H1 (cell line): ENCODE data around the gene MBIP. TPM values are rescaled to one million over a fixed set of nuclear protein-coding genes. Genes with fewer than 3 reads are reported as not detected.

Experiments
- CTCF ChIA-PET: fragments of 300-600 bp; sonication (Branson Sonifier 250); formaldehyde crosslinking; loops from one replicate; lab custom pipeline; 2021; ENCODE audit not compliant: partially characterized antibody; lab: Charles Lee
- POLR2A ChIA-PET: fragments of 300-600 bp; sonication (Branson Sonifier 250); formaldehyde crosslinking; loops from one replicate; lab custom pipeline; 2021; ENCODE audit warnings: inconsistent platforms; ENCODE audit not compliant: partially characterized antibody; lab: Charles Lee
- DNase-seq, 2 experiments: peaks; one replicate each; pipeline versions ENCODE4 v3.0.0 to v3.0.0-alpha.2; 2010 to 2022; ENCODE audit warnings: low spot score in 2 of 2, low read depth in 1 of 2, mixed read lengths in 1 of 2
- FAIRE-seq: peaks from 2 replicates; lab custom pipeline; 2011; peaks lifted over from hg19 to GRCh38; lab: Jason Lieb, UNC
- H2AFZ ChIP-seq: 2 replicates; pipeline ENCODE4 v1.8.1; 2012; ENCODE audit warnings: low read length, inconsistent platforms
- H2AK5ac ChIP-seq: 2 replicates; pipeline ENCODE4 v1.6.1; 2013; ENCODE audit warnings: low read depth, low read length
- H2BK120ac ChIP-seq: replicated peaks from 2 replicates; pipeline ENCODE3; 2013; ENCODE audit warnings: low read depth, low read length, inconsistent platforms
- H2BK12ac ChIP-seq: 2 replicates; pipeline ENCODE4 v1.6.1; 2013; ENCODE audit warnings: low read depth, low read length
- H2BK15ac ChIP-seq: 2 replicates; pipeline ENCODE4 v1.6.1; 2013; ENCODE audit warnings: low read length
- H2BK20ac ChIP-seq: 2 replicates; pipeline ENCODE4 v1.6.1; 2013; ENCODE audit warnings: low read length
- H2BK5ac ChIP-seq: 2 replicates; pipeline ENCODE4 v1.6.1; 2013; ENCODE audit warnings: low read depth, low read length
- H3K14ac ChIP-seq: 2 replicates; pipeline ENCODE4 v1.6.1; 2013; ENCODE audit warnings: inconsistent platforms; ENCODE audit not compliant: insufficient read length
- H3K18ac ChIP-seq: 2 replicates; pipeline ENCODE4 v1.6.1; 2013; ENCODE audit warnings: low read length; ENCODE audit errors: extremely low read depth
- H3K23ac ChIP-seq: 2 replicates; pipeline ENCODE4 v1.6.1; 2013; ENCODE audit warnings: inconsistent platforms; ENCODE audit not compliant: insufficient read length
- H3K23me2 ChIP-seq: 2 replicates; pipeline ENCODE4 v1.6.1; 2013; ENCODE audit warnings: low read depth, low read length
- H3K27ac ChIP-seq: 2 replicates; pipeline ENCODE4 v1.6.1; 2011; ENCODE audit warnings: low read depth, low read length, inconsistent platforms
- H3K27me3 ChIP-seq, 4 experiments: replicated peaks in 1 of 4; 1 replicate in 1 of 4; 2 replicates in 3 of 4; pipeline versions ENCODE4 v1.6.1 to v1.8.1; 2011 to 2013; ENCODE audit warnings: low read length in 3 of 4, mild to moderate bottlenecking in 3 of 4, inconsistent platforms in 2 of 4, mixed read lengths in 2 of 4, moderate library complexity in 1 of 4; ENCODE audit not compliant: control insufficient read depth in 3 of 4, insufficient read depth in 3 of 4; ENCODE audit errors: extremely low read depth in 1 of 4
- H3K36me3 ChIP-seq, 4 experiments: 2 replicates each; pipeline versions ENCODE4 v1.6.1 to v1.8.1; 2011 to 2013; ENCODE audit warnings: mild to moderate bottlenecking in 4 of 4, low read length in 3 of 4, moderate library complexity in 2 of 4, control low read depth in 1 of 4, inconsistent platforms in 1 of 4; ENCODE audit not compliant: insufficient read depth in 4 of 4, control insufficient read depth in 2 of 4
- H3K4ac ChIP-seq: replicated peaks from 2 replicates; pipeline ENCODE3; 2013; ENCODE audit warnings: low read length, low read depth, mixed read lengths, inconsistent platforms; ENCODE audit not compliant: insufficient read length
- H3K4me1 ChIP-seq, 4 experiments: replicated peaks in 1 of 4; 1 replicate in 1 of 4; 2 replicates in 3 of 4; pipeline versions ENCODE4 v1.6.1 to v1.8.1; 2011 to 2013; ENCODE audit warnings: low read length in 3 of 4, inconsistent platforms in 2 of 4, mixed read lengths in 1 of 4; ENCODE audit not compliant: insufficient read depth in 4 of 4, control insufficient read depth in 3 of 4
- H3K4me2 ChIP-seq, 2 experiments: 2 replicates each; pipeline versions ENCODE4 v1.6.1 to v1.8.1; 2011 to 2013; ENCODE audit warnings: low read depth in 2 of 2, low read length in 2 of 2, control low read depth in 1 of 2, inconsistent platforms in 1 of 2, mild to moderate bottlenecking in 1 of 2; ENCODE audit not compliant: insufficient read depth in 1 of 2
- H3K4me3 ChIP-seq, 4 experiments: fragments of 200-600, 300-600 bp in 1 of 4; sonication (generic), shearing (Covaris generic), sonication (Bioruptor Twin) in 1 of 4; 2 replicates each; pipeline versions ENCODE4 v1.5.1 to v1.8.1; 2011 to 2016; ENCODE audit warnings: low read length in 4 of 4, low read depth in 3 of 4, control low read depth in 2 of 4, inconsistent platforms in 2 of 4, mild to moderate bottlenecking in 2 of 4, mixed read lengths in 1 of 4, moderate library complexity in 1 of 4; ENCODE audit not compliant: insufficient read depth in 2 of 4; ENCODE audit errors: extremely low read depth in 1 of 4
- H3K56ac ChIP-seq: replicated peaks from 2 replicates; pipeline ENCODE3; 2013; ENCODE audit warnings: low read depth, mild to moderate bottlenecking, mixed read lengths, low read length, inconsistent platforms; ENCODE audit not compliant: insufficient read length
- H3K79me1 ChIP-seq: 2 replicates; pipeline ENCODE4 v1.6.1; 2013; ENCODE audit warnings: low read depth, low read length, control low read depth
- H3K79me2 ChIP-seq, 2 experiments: 2 replicates each; pipeline versions ENCODE4 v1.6.1 to v1.8.1; 2012 to 2013; ENCODE audit warnings: low read length in 2 of 2, mild to moderate bottlenecking in 2 of 2, inconsistent platforms in 1 of 2; ENCODE audit not compliant: insufficient read depth in 2 of 2, control insufficient read depth in 1 of 2
- H3K9ac ChIP-seq, 4 experiments: replicated peaks in 1 of 4; 1 replicate in 1 of 4; 2 replicates in 3 of 4; pipeline versions ENCODE4 v1.6.1 to v1.8.1; 2011 to 2013; ENCODE audit warnings: low read depth in 3 of 4, low read length in 3 of 4, control low read depth in 2 of 4, mild to moderate bottlenecking in 2 of 4, moderate library complexity in 2 of 4, inconsistent platforms in 1 of 4; ENCODE audit errors: extremely low read depth in 1 of 4
- H3K9me3 ChIP-seq, 2 experiments: 2 replicates each; pipeline versions ENCODE4 v1.6.1 to v1.8.1; 2012 to 2013; ENCODE audit warnings: mild to moderate bottlenecking in 2 of 2, moderate library complexity in 2 of 2, control low read depth in 1 of 2, inconsistent platforms in 1 of 2, low read depth in 1 of 2, low read length in 1 of 2, mixed read lengths in 1 of 2; ENCODE audit not compliant: insufficient read depth in 2 of 2
- H4K20me1 ChIP-seq, 2 experiments: replicated peaks in 1 of 2; 2 replicates each; pipeline versions ENCODE3 to v1.8.1; 2011 to 2013; ENCODE audit warnings: inconsistent platforms in 2 of 2, low read length in 2 of 2, mild to moderate bottlenecking in 1 of 2; ENCODE audit not compliant: insufficient read depth in 2 of 2, control insufficient read depth in 1 of 2
- H4K5ac ChIP-seq: 2 replicates; pipeline ENCODE4 v1.6.1; 2013; ENCODE audit warnings: low read length, low read depth, mixed read lengths, inconsistent platforms; ENCODE audit not compliant: insufficient read length
- H4K8ac ChIP-seq: 2 replicates; pipeline ENCODE4 v1.8.0; 2013; ENCODE audit warnings: mild to moderate bottlenecking, moderate library complexity, low read length, inconsistent platforms; ENCODE audit not compliant: insufficient read depth; ENCODE audit errors: extremely low read depth
- H4K91ac ChIP-seq: replicated peaks from 2 replicates; pipeline ENCODE3; 2013; ENCODE audit warnings: low read length, mixed read lengths, inconsistent platforms; ENCODE audit not compliant: insufficient read length
- HDAC2 ChIP-seq, 2 experiments: fragments of 300-600 bp in 1 of 2; sonication (generic) in 1 of 2; IDR thresholded peaks; 2 replicates each; pipeline ENCODE4 v1.6.1; 2011 to 2012; ENCODE audit warnings: low read depth in 2 of 2, low read length in 2 of 2, mild to moderate bottlenecking in 2 of 2, moderate library complexity in 2 of 2, borderline replicate concordance in 1 of 2, inconsistent platforms in 1 of 2
- POLR2AphosphoS5 ChIP-seq: IDR thresholded peaks from 2 replicates; pipeline ENCODE4 v1.6.1; 2011; ENCODE audit warnings: low read depth, low read length
- SP2 ChIP-seq: IDR thresholded peaks from 2 replicates; pipeline ENCODE4 v1.6.1; 2012; ENCODE audit warnings: mild to moderate bottlenecking, low read length, inconsistent platforms
- WGBS, 2 experiments: shearing (Covaris generic) in 1 of 2; methylation state at CpG; one replicate each; pipeline versions ENCODE4 v1.1.6 to v1.1.7; 2013 to 2015; ENCODE audit warnings: low lambda C conversion rate in 2 of 2, mixed read lengths in 2 of 2, inconsistent platforms in 1 of 2, low coverage in 1 of 2, missing lambda C conversion rate in 1 of 2; ENCODE audit not compliant: insufficient replicate concordance in 2 of 2, insufficient coverage in 1 of 2, insufficient read length in 1 of 2; ENCODE audit errors: extremely low coverage in 1 of 2, missing lambda C conversion rate in 1 of 2; 5-methylcytosine and 5-hydroxymethylcytosine counted together
- polyA plus RNA-seq, 7 experiments: library from polyadenylated mRNA; depleted of rRNA in 3 of 7; stranded (reverse) in 5 of 7; unstranded in 2 of 7; fragments of >200 nt in 5 of 7; fragments of 200-250 nt in 2 of 7; gene quantifications; 1 replicate in 5 of 7; 2 replicates in 1 of 7; 4 replicates in 1 of 7; pipeline versions ENCODE4 v1.2.1 to v1.2.3, GENCODE V29; 2011 to 2013; ENCODE audit warnings: missing spikeins in 2 of 7, mixed read lengths in 2 of 7
- total RNA-seq: library from RNA; stranded (reverse); fragmentation: NEBNext Ultra II Directional; extraction: Animal tissue kit (Norgen Biotek cat#: 25700); gene quantifications from 2 replicates; pipeline ENCODE4 v1.2.1, GENCODE V29; 2021
- TF ChIP-seq, protein P1 (sequence below): IDR thresholded peaks from 2 replicates; pipeline ENCODE4 v1.6.1; 2012; ENCODE audit warnings: inconsistent platforms

MBIP gene
- total and polyA plus RNA-seq, 2 of the 8 experiments (the other 6 are each of a cell fraction or from before 2014, with no cell fraction given) = 15.0 to 27.4 TPM

DNA sequence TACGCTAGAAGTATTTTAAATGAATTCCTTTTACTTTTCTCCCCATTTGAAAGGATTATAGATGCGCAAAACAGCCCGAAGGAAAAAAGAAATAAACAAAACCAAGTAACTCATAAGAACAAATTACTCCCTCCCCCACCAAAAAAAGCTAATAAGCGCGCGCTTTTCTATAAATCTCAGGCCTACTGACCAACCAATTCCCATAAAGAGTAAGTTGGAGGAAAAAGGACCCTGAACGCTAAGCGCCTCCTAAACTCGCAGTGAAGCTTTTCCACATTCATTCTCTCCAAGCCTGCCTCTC, 588 bp downstream of the MBIP start:
- H3K27me3 ChIP-seq = no peaks in the 10 kb centered on the region; a peak in 1 of 7 replicates
- H3K36me3 ChIP-seq = no peaks in the 10 kb centered on the region; a peak in 1 of 8 replicates
- H3K4ac ChIP-seq = no peak overlapping the region
- H3K23ac ChIP-seq = no peak overlapping the region
- no peak overlapping the region for H2BK12ac ChIP-seq
- H4K20me1 ChIP-seq = peaks cover 1 to 2% of the 10 kb centered on the region in 2 experiments
- no peak overlapping the region for H2BK20ac ChIP-seq
- H3K14ac ChIP-seq = no peak overlapping the region
- peak overlapping the region; percentile 97; the same call in 1 of the 2 replicates for H4K8ac ChIP-seq
- FAIRE-seq (no peak), DNase-seq (no peak)
- H3K56ac ChIP-seq = no peak overlapping the region
- peaks cover 0 to 3% (median 1%) of the 10 kb centered on the region in 4 experiments; a peak in 4 of 7 replicates for H3K4me1 ChIP-seq
- no peak overlapping the region for H4K5ac ChIP-seq
- WGBS, 2 experiments = 2% methylated on average over 9 of the region's 9 CpGs; no CpG with 5 or more reads in 1 of the 2 experiments
- H4K91ac ChIP-seq = no peak overlapping the region
- peak overlapping the region; percentile 74 to 96 (median 89) for H3K9ac ChIP-seq
- peak overlapping the region; percentile 59 for H2AFZ ChIP-seq
- H2BK15ac ChIP-seq = no peak overlapping the region
- H3K79me1 ChIP-seq = no peaks in the 10 kb centered on the region
- peak overlapping the region; percentile 76 for H3K27ac ChIP-seq
- no peaks in the 10 kb centered on the region for H3K23me2 ChIP-seq
- peak overlapping the region; percentile 62 to 65 for H3K4me2 ChIP-seq
- ChIA-PET POLR2A (interaction anchor here (1.0 to 2.4 kb wide), 2 partner anchors 9 to 24 kb away, joined by 5 to 13 read pairs; no protein-coding TSS in a partner anchor), CTCF (interaction anchor here (0.6 kb wide), 1 partner anchor 195 kb away, joined by 4 read pairs; no protein-coding TSS in a partner anchor)
- H3K18ac ChIP-seq = no peak overlapping the region
- H2AK5ac ChIP-seq = no peak overlapping the region
- H2BK5ac ChIP-seq = peak overlapping the region; percentile 44; the same call in 1 of the 2 replicates
- peaks cover 0 to 53% of the 10 kb centered on the region in 2 experiments; a peak in 3 of 4 replicates for H3K79me2 ChIP-seq
- no peak overlapping the region for H2BK120ac ChIP-seq
- H3K4me3 ChIP-seq = peak overlapping the region; percentile 95 to 99 (median 98)
- H3K9me3 ChIP-seq = no peaks in the 10 kb centered on the region
- TF ChIP-seq POLR2AphosphoS5 (no peak), SP2 (no peak), HDAC2 (IDR thresholded peaks at IDR 0.05; ENCODE audit: borderline replicate concordance in 1 of 2, low read depth in 2 of 2, low read length in 2 of 2) (no peak)
- TF ChIP-seq, protein P1, sequence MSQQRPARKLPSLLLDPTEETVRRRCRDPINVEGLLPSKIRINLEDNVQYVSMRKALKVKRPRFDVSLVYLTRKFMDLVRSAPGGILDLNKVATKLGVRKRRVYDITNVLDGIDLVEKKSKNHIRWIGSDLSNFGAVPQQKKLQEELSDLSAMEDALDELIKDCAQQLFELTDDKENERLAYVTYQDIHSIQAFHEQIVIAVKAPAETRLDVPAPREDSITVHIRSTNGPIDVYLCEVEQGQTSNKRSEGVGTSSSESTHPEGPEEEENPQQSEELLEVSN = no peak
